Pulmonary artery endothelial cell (primary cell): Measurements from ENCODE around the gene PARD3. TPM values are rescaled to one million over a fixed set of nuclear protein-coding genes. Genes with fewer than 3 reads are reported as not detected.

Experiments
- DNase-seq: peaks from one replicate; pipeline ENCODE4 v3.0.0-alpha.2; 2011; ENCODE audit warnings: low read depth, low spot score
- total RNA-seq: library from RNA; depleted of rRNA; stranded (reverse); fragments of >200 nt; gene quantifications from 2 replicates; pipeline ENCODE4 v1.2.3, GENCODE V29; 2014

Gene PARD3
- total RNA-seq, 1 donor from 2014 or later: 34.8 TPM

DNA sequence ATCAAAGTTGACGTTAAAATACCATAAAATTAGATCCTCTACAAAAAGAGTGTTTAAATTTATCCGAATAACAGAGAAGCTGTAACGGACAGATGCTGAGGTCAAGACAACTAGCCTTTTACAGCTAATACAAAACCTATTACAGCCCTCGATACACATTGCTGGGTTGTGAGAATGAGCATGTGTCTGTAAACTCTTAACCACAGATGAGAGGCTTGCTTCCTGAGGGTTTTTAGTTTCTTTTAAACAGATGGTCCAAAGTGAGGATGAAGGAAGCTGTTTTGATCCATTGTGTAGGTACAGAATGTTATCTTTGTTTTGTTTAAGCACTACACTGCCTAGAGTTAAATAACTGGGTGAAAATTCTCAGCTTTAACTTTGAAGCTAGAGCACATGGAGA, 578.2 kb downstream of the PARD3 start:
- DNase-seq: no peak

- DNase-seq: no peak
Observed at GRCh38 chr10:34235164-34235832, 579.8 kb downstream of the PARD3 start.

DNA sequence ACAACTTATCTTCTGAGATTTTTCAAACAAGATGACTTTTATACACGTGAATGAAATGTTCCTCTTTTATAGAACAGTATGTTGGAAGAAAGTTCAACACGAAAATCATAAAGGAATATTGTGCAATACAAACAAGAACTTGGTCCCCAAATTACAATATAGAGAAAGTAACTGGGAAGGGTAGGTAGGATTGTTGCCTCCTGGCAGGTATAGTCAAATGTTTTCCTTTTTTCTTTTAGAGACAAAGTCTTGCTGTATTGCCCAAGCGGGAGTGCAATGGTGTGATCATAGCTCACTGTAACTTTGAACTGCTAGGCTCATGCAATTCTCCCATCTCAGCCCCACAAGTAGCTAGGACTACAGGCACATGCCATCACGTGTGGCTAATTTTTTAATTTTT, 582.6 kb downstream of the PARD3 start:
- DNase-seq: no peak

- no peak for DNase-seq
Observed at GRCh38 chr10:34231441-34232180, 583.5 kb downstream of the PARD3 start.

DNA sequence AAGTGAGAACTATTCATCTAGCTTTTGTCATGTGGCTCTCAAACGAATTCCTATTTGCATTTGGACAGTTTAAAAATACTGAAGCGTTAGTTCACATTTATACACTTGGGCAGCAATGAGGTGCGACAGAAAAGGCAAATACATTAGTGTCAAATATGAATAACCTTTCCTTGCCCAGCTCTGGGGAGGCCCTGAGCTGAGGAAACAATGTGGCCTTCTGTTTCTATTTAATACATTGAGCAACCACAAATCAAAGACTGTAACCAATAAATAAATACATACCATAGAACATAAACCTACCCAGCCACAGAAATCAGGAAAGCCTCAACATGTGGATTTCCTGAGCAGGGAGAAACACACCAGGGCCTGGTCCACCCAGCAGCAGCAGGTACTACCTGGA, 585.2 kb downstream of the PARD3 start:
- DNase-seq: no peak

DNA sequence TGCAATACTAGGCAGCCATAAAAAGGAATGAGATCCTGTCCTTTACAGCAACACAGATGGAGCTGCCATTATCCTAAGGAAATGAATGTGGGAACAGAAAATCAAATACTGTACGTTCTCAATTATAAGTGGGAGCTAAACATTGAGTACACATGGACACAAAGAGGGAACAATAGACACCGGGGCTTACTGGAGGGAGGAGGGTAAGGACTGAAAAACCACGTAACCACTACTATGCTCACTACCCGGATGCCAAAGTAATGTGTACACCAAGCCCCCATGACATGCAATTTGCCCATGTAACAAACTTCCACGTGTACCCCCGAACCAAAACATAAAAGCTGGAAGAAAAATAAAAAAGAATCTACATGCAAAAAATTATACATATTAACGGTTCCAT, 587.0 kb downstream of the PARD3 start:
- no peak for DNase-seq

DNA sequence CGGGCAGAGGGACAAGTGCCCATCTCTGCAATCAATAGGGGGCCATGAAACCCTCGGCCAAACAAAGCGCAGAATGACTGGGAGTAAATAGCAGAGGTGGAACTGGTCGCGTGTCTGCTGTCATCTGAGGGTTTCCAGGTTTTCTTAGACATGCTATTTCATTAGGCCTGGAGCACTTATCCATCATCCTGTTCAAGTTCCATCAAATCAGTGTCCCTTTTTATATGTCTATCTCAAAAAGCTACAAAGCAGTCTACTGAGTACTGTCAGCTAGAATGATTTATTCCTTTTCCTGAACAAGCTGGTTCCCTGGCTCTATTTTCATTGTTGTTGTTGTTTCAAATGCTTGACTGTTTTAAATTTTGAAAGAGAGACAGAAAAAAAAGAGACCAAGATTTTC, 590.5 kb downstream of the PARD3 start:
- no peak for DNase-seq

GRCh38 chr10:34223658-34224057, 591.4 kb downstream of the PARD3 start:
- no peak for DNase-seq

DNA sequence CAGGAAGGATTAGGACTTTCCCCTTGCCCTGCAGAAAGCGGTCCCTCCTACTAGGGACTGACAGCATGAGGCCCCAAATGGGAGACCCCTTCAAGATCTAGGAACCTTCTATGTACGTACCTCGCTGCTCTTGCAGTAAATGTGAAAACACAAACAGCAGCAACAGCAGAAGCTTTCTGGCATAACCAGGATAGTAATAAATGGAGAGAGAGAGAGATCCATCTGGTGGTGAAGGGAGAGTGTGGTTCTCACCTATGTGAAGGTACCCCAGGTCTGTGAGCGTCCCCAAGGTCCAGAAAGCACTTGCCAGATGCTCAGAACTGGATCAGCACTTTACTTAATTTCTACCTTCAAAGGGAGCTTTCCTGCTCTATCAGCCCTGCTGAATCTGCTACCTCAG, 592.7 kb downstream of the PARD3 start:
- DNase-seq: no peak

GRCh38 chr10:34219753-34220548, 595.1 kb downstream of the PARD3 start:
- no peak for DNase-seq

DNA sequence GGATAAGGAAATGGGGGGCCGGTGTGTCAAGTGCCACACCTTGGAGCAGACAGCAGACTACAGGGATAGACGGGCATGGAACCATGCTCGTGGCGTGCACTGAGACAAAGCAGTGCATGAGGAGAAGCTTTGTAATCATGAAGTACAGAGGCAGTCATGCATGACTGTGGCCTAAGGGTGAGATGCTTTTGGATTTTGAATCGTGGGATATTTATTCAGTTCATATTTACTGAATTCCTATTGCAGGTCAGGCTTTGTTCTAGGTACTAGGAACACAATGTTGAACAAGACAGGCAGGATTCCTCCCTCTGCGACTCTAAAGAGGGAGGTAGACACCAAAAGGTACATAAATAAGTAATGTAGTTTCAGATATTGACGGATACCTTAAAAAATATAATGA, 597.6 kb downstream of the PARD3 start:
- DNase-seq: no peak

DNA sequence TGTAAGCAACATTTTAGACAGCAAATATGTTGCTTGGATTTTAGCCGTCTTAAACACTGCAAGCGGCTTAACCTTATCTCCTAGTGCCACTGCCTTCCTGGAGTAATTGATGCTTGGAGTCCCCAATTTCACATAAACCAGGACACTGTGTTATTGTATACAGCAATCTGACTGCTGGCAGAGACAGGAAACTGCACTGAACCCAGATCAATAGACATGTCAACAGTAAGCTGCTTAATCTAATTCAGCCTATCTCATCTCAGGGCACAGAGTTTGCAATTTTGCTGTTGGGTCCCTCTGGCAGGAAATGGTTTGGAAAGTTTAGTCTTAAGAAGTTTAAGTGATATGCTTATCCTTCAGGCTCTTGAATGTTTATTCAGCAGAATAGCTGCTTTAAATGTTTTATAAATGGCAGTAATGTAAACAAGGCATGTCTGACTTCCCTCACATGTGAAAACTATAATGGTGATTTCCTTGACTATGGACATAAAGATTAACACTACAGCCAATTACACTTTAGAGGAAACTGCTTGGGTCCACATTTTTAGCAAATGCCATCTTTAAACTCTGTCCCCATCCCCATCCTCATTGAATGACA, 598.6 kb downstream of the PARD3 start:
- DNase-seq: no peak

- DNase-seq: no peak
Observed at GRCh38 chr10:34213805-34214197, 601.3 kb downstream of the PARD3 start.

DNA sequence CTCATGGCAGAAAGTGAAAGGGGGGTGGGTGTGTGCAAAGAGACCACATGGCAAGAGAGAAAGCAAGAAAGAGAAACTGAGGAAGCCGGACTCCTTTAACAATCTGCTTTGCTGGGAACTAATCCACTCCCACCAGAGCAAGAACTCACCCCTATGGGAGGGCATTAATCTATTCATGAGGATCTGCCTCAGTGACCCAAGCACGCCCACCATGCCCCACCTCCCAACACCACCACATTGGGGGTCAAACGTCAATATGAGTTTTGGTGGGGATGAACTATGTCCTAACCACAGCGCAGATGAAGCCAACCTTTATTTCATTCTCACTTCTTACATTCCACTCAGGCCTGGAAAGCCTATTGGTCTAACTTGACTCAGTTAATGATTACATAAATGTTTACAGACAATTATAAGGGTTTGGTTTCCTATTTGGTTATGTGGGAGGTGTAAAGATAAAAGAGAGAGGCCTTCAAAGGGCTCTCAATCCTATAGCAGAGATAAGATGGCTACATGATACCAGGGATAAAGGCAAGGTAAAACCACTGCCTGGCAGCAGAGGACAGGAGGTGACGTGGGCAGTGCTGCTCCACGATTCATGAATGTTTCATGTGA, 601.8 kb downstream of the PARD3 start:
- DNase-seq: no peak

DNA sequence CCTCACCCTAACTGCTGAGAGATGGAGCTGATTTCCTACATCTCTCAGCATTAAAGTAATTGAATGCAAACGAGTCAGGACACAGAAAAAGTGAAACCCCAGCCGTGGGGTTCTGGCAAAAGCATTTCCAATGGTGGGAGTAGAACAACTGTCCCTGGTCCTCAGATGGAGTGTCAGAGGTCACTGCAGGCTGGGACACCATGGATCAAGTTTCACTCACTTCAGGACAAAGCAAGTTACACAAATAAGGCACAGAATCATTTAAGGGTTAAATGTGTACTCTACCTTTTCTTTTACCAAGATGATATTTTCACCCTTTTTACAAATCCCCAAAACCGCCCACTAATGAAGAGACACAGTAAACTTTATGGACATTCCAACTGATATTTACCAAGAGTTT, 607.8 kb downstream of the PARD3 start:
- DNase-seq: no peak

GRCh38 chr10:34206935-34207268, 608.2 kb downstream of the PARD3 start:
- DNase-seq: no peak

DNA sequence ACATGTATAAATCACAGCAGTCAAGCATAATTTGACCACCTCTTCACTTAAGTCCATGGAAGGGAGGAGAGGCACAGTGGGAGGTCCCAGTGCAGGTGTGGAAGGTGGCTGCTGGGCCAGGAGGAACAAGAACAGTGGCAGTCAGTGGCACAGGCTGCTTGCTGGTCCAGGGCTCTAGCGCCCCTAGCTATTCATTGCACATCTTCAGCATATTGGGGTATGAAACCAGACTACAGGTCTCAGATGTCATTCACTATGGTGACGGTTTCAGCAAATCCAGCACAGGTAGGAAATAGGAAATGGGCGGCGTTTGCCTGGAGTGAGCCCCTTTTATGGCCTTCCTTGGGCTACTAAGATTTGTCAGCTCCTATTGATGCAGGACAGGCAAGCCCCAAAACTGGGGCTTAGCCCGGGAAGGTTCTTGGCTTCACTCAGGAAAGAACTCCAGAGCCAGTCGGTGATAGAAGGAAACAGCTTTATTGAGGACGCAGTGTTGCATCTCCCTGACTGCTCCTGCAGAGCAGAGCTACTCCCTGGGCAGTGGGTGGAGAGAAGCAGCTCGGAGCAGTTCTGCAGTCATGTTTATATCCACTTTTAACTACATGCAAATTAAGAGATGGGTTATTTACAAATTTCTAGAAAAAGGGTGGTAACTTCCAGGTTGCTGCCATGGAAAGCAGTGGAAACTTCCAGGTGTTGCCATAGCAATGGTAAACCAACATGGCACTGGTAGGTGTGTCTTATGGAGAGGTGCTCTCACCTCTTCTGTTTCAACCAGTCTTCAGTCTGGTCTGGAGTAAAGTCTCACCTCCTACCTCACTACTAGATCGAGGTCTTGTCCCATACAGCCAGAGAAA, 608.8 kb downstream of the PARD3 start:
- no peak for DNase-seq

DNA sequence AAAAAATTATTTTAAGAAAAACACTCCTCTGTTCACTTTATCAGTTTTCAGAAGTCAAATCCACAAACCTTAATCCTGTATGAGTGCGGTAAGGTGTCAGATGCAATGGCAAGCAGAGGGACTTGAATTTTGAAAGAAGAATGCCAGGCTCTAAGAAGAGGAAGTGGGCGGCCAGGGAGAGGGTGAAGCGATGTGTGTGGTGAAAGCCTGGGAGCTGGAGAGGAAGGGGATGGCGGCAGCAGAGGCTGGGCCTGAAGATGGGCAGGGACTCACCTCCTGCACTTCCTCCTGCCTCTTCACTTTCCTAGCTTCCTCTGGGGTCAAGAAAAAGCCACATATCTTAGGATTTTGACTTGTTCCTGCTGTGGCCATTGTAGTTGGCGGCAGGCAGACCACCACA, 609.6 kb downstream of the PARD3 start:
- DNase-seq: no peak

DNA sequence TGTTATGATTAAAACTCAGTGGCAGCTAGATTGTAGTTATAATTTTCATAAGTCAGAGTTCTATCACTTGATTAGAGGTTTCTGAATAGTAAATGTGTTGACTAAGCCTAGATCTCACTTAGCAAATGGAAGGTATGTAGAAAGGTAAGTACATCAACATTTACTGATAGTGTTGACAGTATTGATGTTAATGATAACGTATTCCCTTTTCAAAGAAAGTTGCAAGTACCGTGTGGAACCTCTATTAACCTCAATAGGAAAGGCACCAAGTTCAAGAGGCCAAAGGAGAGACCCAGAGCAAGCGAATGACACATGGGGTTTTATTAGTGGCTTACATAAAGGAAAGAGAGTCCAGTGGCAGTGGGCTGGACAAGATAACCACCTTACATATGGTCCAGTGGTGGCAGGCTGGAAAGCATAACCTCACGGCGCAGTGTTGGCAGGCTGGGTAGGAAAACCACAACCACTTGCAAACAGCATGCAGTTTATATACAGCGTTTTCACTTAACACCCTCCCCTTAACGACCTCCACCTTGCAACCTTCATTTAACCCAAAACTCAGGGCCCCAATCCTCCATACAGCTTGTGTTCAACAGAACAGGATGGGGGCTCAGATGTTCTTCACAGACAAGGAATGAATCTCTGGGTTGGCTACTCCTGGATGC, 611.0 kb downstream of the PARD3 start:
- DNase-seq: no peak

GRCh38 chr10:34200355-34200901, 614.7 kb downstream of the PARD3 start:
- no peak for DNase-seq
